Calu3 (cell line): Measurements from ENCODE around the gene NOL4L. TPM values are rescaled to one million over a fixed set of nuclear protein-coding genes. Genes with fewer than 3 reads are reported as not detected.
A peak's percentile ranks its signal among the peaks of the same experiment; 100 is the strongest.

Experiments used
- BruUV-seq: library from RNA; stranded (reverse); fragments of 400-500 nt; replicated peaks from 2 replicates; lab custom pipeline; 2021; lab: Mats Ljungman, UMichigan
- CTCF ChIA-PET: fragments of 300-600 bp; sonication (Branson Sonifier 250); formaldehyde crosslinking; loops from one replicate; lab custom pipeline; 2022; ENCODE audit warnings: antibody characterized with exemption; lab: Charles Lee
- DNase-seq: peaks from one replicate; pipeline ENCODE4 v3.0.0; 2022
- H3K27ac Mint-ChIP-seq: one replicate; pipeline ENCODE4 v1.8.0; 2022; ENCODE audit warnings: mixed read lengths; ENCODE audit not compliant: unreplicated experiment
- H3K27me3 Mint-ChIP-seq: one replicate; pipeline ENCODE4 v1.8.0; 2022; ENCODE audit warnings: mixed read lengths; ENCODE audit not compliant: unreplicated experiment
- H3K36me3 Mint-ChIP-seq: one replicate; pipeline ENCODE4 v1.8.0; 2022; ENCODE audit warnings: mild to moderate bottlenecking, moderate library complexity, mixed read lengths; ENCODE audit not compliant: insufficient read depth, unreplicated experiment
- H3K4me1 Mint-ChIP-seq: one replicate; pipeline ENCODE4 v1.8.0; 2022; ENCODE audit warnings: mild to moderate bottlenecking, low read depth, mixed read lengths; ENCODE audit not compliant: unreplicated experiment
- H3K4me3 Mint-ChIP-seq: one replicate; pipeline ENCODE4 v1.8.0; 2022; ENCODE audit warnings: mild to moderate bottlenecking, low read depth, moderate library complexity, mixed read lengths; ENCODE audit not compliant: unreplicated experiment
- H3K9me3 Mint-ChIP-seq: one replicate; pipeline ENCODE4 v1.8.0; 2022; ENCODE audit warnings: low read depth, mixed read lengths; ENCODE audit not compliant: unreplicated experiment
- CTCF ChIP-seq: fragments of 200-600 bp; IDR thresholded peaks from one replicate; pipeline ENCODE4 v1.8.0; 2022; ENCODE audit warnings: antibody characterized with exemption; ENCODE audit not compliant: unreplicated experiment
- intact Hi-C: fragments of 100-400 bp; cut with micrococcal nuclease; formaldehyde crosslinking; loops from one replicate; pipeline ENCODE4 v1.10.0; 2022; ENCODE audit not compliant: unreplicated experiment
- total RNA-seq: library from RNA; stranded (reverse); gene quantifications from 2 replicates; pipeline ENCODE4 v1.2.3, GENCODE V29; 2022

The NOL4L gene
- total RNA-seq, 1 experiment from 2014 or later: 46.9 TPM

- TF ChIP-seq CTCF: no peak
- intact Hi-C loops: loop anchor here (10.0 kb wide), 1 partner anchor 148 kb away; no protein-coding TSS in a partner anchor
- Mint-ChIP-seq H3K9me3 (no peaks in the 10 kb centered on the region), H3K4me3 (peak overlapping the region; percentile 89), H3K27ac (peak overlapping the region; percentile 12), H3K27me3 (peaks cover 24% of the 10 kb centered on the region), H3K4me1 (peaks cover 50% of the 10 kb centered on the region), H3K36me3 (peaks cover 47% of the 10 kb centered on the region)
- DNase-seq: peak; percentile 52
- CTCF ChIA-PET: interaction anchor here (0.6 to 0.8 kb wide), 2 partner anchors 31 to 144 kb away, joined by 4 to 5 read pairs; no protein-coding TSS in a partner anchor
- no TSS peak for BruUV-seq
Measured at GRCh38 chr20:32482442-32483261, 102.5 kb downstream of the NOL4L start.

- Mint-ChIP-seq H3K27me3 (peaks cover 18% of the 10 kb centered on the region), H3K27ac (peak overlapping the region; percentile 12), H3K36me3 (peaks cover 47% of the 10 kb centered on the region), H3K4me3 (peak overlapping the region; percentile 89), H3K4me1 (peaks cover 55% of the 10 kb centered on the region), H3K9me3 (no peaks in the 10 kb centered on the region)
- no peak for TF ChIP-seq CTCF
- DNase-seq: no peak
- CTCF ChIA-PET: no interaction called here
- BruUV-seq: no TSS peak
- intact Hi-C loops: loop anchor here (10.0 kb wide), 1 partner anchor 147 kb away; no protein-coding TSS in a partner anchor
Measured at GRCh38 chr20:32482143-32482441, 103.0 kb downstream of the NOL4L start.

- Mint-ChIP-seq H3K4me3 (peak overlapping the region; percentile 89), H3K4me1 (peaks cover 61% of the 10 kb centered on the region), H3K36me3 (peaks cover 47% of the 10 kb centered on the region), H3K27ac (peak overlapping the region; percentile 4), H3K9me3 (no peaks in the 10 kb centered on the region), H3K27me3 (peaks cover 12% of the 10 kb centered on the region)
- intact Hi-C loops: loop anchor here (10.0 kb wide), 1 partner anchor 147 kb away; no protein-coding TSS in a partner anchor
- CTCF ChIA-PET: no interaction called here
- no peak for DNase-seq
- BruUV-seq: TSS peak; percentile 39
- no peak for TF ChIP-seq CTCF
Measured at GRCh38 chr20:32481311-32482142, 103.6 kb downstream of the NOL4L start.

- CTCF ChIA-PET: no interaction called here
- BruUV-seq: no TSS peak
- H3K9me3 Mint-ChIP-seq: no peaks in the 10 kb centered on the region
- H3K27ac Mint-ChIP-seq: peak overlapping the region; percentile 4
- DNase-seq: no peak
- H3K27me3 Mint-ChIP-seq: peaks cover 3% of the 10 kb centered on the region
- peaks cover 50% of the 10 kb centered on the region for H3K36me3 Mint-ChIP-seq
- intact Hi-C loops: loop anchor here (10.0 kb wide), 1 partner anchor 146 kb away; no protein-coding TSS in a partner anchor
- no peak for TF ChIP-seq CTCF
- peaks cover 62% of the 10 kb centered on the region for H3K4me1 Mint-ChIP-seq
- H3K4me3 Mint-ChIP-seq: no peak overlapping the region
Measured at GRCh38 chr20:32480371-32481241, 104.5 kb downstream of the NOL4L start.
